Colon (tissue), 2 donors: ENCODE measurements around the gene PROKR2.

ENCODE experiments used
- FAIRE-seq: peaks from 2 replicates; lab custom pipeline; 2012; peaks lifted over from hg19 to GRCh38; lab: Jason Lieb, UNC
- donor health status: control.
- donor health status: control.

The PROKR2 gene

DNA sequence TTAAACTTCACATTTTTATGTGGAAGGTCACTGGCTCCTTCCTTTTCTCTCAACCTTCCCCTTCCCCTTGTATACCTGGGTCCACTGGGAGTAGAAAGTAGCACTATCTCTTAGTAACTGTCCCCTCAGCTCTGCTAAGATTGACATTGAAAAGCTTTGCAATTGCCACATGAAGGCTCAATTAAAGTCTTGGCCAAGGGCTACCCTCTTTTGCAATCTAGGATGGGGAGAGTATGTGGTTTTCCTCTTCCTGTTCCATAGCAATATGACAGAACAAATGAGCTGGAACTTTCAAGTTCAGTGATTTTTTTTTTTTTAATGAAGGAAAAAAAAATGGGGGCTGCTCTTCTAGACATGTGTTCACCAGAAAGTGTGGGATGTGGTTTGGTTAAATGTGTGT is 37.1 kb downstream of the PROKR2 start:
- FAIRE-seq, result no peak

DNA sequence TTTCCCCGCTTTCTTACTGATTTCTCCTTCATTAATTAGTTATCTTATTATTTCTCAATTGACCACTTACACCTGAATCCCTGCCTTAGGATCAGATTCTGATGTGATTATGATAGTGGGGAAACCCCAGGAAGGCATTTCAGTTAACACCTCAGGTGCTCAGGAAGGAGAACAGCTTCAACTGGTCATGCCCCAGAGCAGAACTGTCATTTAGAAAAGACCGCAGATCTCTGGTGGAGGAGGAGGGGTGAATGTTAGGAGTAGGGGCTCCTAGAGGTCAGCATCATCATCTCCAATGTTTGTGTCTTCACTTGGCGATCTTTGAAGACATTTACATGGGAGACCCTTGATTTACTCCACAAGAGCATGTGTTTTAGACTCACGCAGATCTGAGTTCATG is 44.5 kb downstream of the PROKR2 start:
- FAIRE-seq, result no peak

DNA sequence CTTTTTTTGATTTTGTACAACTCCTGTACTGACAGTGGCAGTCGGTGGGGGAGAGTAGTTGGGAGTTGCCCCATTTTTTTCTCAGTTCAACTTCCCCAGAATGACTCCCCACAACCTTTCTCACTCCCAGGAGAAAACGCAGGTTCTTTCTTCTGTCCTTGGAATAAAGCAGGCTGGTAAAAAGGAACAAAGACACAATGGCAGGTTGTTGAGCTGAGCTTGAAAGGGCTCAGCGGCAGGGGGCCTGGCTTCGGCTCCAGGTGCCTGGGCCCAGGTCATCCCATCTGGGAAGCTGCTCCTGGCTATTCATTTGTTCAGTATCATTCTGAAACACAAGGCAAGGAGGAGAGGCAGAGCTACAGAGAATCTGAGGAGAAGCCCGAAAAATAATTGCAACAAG is 46.2 kb downstream of the PROKR2 start:
- FAIRE-seq, result no peak

DNA sequence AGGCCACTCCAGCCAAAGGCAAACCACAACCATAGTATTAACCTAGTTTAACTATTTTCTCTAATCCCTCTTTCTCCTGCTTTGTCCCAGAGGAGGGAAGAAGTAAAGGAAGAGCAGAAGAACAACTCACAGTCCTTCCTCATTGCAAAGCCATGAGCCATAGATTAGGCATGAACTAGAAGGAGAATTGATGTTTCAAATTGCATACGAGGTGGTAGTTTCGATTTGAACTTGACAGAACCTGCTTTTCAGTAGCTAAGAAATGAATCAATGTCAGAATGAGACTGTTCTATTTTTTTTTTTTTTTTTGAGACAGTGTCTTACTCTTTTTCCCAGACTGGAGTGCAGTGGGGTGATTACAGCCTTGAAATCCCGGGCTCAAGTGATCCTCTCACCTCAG is 48.3 kb downstream of the PROKR2 start:
- FAIRE-seq, result no peak

DNA sequence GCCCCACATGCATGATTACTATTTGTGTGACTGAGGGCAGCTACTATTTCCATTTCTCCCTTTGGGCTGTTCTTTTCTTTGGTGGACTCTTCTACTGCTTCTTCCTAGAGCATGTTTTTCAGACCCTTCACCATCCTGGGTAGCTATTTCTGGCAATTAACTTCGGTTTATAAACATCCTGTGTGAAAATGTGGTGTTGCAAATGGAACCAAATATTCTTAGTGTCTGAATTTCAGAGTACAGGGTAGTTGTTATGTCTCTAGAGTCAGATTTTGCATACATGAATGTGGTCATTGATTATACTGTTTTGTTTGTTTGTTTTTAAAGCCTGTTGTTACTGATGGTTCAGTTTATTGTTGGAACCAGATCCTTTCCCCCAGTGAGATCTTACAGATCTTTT is 49.7 kb downstream of the PROKR2 start:
- no peak for FAIRE-seq
